Measurements from ENCODE around the gene KRT74. TPM values are rescaled to one million over a fixed set of nuclear protein-coding genes. Genes with fewer than 3 reads are reported as not detected.

KRT74 gene
- total RNA-seq, 5 donors from 2014 or later (not counting 1 experiment from before 2014, with no cell fraction given) = 0.20 to 0.79 (median 0.45) TPM; not detected in 1

DNA sequence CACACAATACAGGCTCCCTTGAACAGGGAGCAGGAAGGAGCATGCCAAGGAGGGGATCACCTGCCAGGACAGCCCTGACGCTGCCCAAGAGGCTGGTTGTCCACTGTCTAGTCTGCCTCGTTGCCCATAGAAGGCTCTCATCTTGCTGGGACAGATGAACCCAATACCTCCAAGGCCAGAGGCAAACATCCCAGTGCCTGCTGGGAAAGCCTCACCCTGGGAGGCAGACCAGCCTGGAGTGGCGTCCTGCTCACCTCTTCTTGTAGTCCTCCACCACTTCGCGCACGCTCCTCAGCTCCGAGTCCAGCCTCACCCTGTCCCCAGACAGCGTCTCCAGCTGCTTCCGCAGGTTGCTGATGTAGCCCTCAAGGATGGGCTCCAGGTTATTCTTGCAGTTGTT, 42.3 kb upstream of the KRT74 start:
- ChIA-PET POLR2A (interaction anchor here in 1 of 2 donors (0.6 kb wide), 1 partner anchor 74 kb away, joined by 3 read pairs; no protein-coding TSS in a partner anchor), CTCF (no interaction called here)
- no peaks in the 10 kb centered on the region for H3K9me3 ChIP-seq
- DNase-seq (peak in 1 of 35 experiments; percentile 5), ATAC-seq (replicated peaks in 1 of 4) (no peak)
- peak overlapping the region; percentile 70 for H3K27ac ChIP-seq (ENCODE audit: low read length)
- Mint-ChIP-seq H3K9me3 (no peaks in the 10 kb centered on the region), H3K36me3 (peaks cover 4% of the 10 kb centered on the region), H3K4me3 (peak overlapping the region in 1 of 3 donors; percentile 67), H3K4me1 (peaks cover 77 to 95% (median 81%) of the 10 kb centered on the region in 3 donors), H3K27me3 (peaks cover 0 to 4% of the 10 kb centered on the region in 2 donors), H3K27ac (peak overlapping the region; percentile 89 to 99)
- H3K36me3 ChIP-seq (ENCODE audit: control insufficient read depth in 2 of 2, extremely low read depth in 1 of 2, insufficient read depth in 1 of 2, low read length in 1 of 2) = no peaks in the 10 kb centered on the region
- no peak overlapping the region for H3K4me3 ChIP-seq (ENCODE audit: control insufficient read depth in 1 of 2, extremely low read depth in 1 of 2, low read length in 1 of 2)
- H3K27me3 ChIP-seq (replicated peaks in 1 of 2; ENCODE audit: control insufficient read depth in 2 of 2, extremely low read depth in 1 of 2, insufficient read depth in 2 of 2, low read length in 1 of 2) = no peaks in the 10 kb centered on the region
- WGBS (ENCODE audit: insufficient coverage) = 88% methylated on average over 8 of the region's 9 CpGs
- peaks cover 66 to 79% of the 10 kb centered on the region in 2 experiments for H3K4me1 ChIP-seq (ENCODE audit: control insufficient read depth in 1 of 2, extremely low read depth in 1 of 2, insufficient read depth in 2 of 2, low read length in 2 of 2)

DNA sequence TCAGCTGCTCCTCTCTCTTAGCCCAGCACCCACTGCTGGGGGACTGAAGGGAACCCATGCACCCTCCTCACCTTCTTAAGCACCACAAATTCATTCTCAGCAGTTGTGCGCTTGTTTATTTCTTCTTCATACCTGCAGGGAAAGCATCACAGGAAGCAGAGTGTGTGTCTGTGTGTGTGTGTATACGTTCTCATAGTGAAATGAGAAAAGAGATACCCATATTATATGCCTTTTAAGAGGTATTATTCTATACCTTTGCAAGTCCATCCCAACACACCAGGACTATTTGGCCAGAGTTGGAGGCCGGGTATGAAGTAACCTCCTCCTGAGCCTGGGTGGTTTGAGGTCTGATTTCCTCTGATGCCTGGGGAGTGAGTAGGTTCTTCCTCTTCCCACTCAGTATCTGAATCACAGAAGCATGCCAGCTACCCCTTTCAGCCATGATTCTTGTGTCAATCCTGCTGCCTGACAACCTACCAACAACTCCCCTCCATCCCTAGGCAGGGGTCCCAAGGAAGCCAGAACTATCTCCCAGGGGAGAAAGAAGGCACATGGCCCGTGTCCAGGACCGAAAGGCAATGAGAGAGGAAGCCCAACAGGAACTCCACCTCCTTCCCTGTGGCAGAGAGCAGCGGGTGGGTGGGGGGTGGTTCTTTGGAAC, 41.7 kb upstream of the KRT74 start:
- DNase-seq (peak in 10 of 35 experiments; percentile 10 to 58 (median 30)), ATAC-seq (replicated peaks in 1 of 4) (peak; percentile 29 to 42 (median 38))
- Histone ChIP-seq H3K4me1 (ENCODE audit: control insufficient read depth in 1 of 2, extremely low read depth in 1 of 2, insufficient read depth in 2 of 2, low read length in 2 of 2) (peaks cover 70 to 85% of the 10 kb centered on the region in 2 experiments), H3K9me3 (no peaks in the 10 kb centered on the region), H3K4me3 (ENCODE audit: control insufficient read depth in 1 of 2, extremely low read depth in 1 of 2, low read length in 1 of 2) (peak overlapping the region in 1 of 2 donors; percentile 2), H3K27ac (ENCODE audit: low read length) (peak overlapping the region; percentile 70), H3K27me3 (replicated peaks in 1 of 2; ENCODE audit: control insufficient read depth in 2 of 2, extremely low read depth in 1 of 2, insufficient read depth in 2 of 2, low read length in 1 of 2) (no peaks in the 10 kb centered on the region), H3K36me3 (ENCODE audit: control insufficient read depth in 2 of 2, extremely low read depth in 1 of 2, insufficient read depth in 1 of 2, low read length in 1 of 2) (no peaks in the 10 kb centered on the region)
- CTCF ChIA-PET = no interaction called here
- POLR2A ChIA-PET = interaction anchor here in 1 of 2 donors (0.7 kb wide), 1 partner anchor 14 kb away, joined by 12 read pairs; no protein-coding TSS in a partner anchor
- Mint-ChIP-seq H3K36me3 (peaks cover 4% of the 10 kb centered on the region), H3K4me1 (peaks cover 78 to 95% (median 82%) of the 10 kb centered on the region in 3 donors), H3K27ac (peak overlapping the region; percentile 89 to 99), H3K4me3 (peak overlapping the region; percentile 1 to 67 (median 62)), H3K9me3 (no peaks in the 10 kb centered on the region), H3K27me3 (peaks cover 0 to 4% of the 10 kb centered on the region in 2 donors)
- WGBS (ENCODE audit: insufficient coverage) = no CpG with 5 or more reads among the region's 6 CpGs

DNA sequence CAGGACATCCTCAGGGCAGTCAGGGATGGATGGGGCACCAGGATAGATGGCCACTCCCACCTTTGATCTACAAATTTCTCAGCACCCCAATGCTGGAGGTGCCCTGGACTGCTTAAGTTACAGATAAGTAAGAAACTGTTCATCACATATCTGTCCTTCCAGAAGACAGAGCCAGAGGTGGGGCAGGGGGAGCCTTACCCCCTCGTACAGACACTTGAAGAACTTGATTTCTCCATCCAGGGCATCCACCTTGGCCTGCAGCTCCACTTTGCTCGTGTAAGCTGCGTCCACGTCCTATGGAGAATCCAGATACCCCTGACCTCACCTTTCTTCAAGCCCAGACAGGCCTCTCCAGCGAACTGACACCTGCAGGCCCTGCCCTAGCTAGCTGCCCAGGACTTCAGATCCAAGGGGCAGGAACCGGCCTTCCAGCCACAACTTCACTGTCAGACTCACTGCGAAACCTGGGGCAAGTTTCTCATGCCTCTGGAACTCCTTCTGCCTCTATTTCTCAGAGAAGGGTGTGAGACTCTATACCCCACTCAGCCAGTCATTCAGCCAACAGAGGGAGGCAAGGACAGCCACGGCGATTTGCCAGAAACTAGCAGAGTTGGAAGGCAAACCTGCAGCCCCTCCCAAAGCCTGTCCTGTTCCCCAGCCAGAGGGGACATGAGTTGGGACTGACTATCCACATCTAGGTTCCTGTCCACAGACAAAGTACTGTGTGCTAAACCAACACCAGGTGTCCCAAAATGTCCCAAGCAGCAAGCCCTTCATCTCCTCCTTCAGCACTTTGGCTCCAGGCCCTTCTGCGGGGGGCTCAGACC, 41.0 kb upstream of the KRT74 start:
- no peak for ATAC-seq (replicated peaks in 1 of 4)
- no peak overlapping the region for H3K4me3 ChIP-seq (ENCODE audit: control insufficient read depth in 1 of 2, extremely low read depth in 1 of 2, low read length in 1 of 2)
- no peaks in the 10 kb centered on the region for H3K36me3 ChIP-seq (ENCODE audit: control insufficient read depth in 2 of 2, extremely low read depth in 1 of 2, insufficient read depth in 1 of 2, low read length in 1 of 2)
- H3K9me3 Mint-ChIP-seq = no peaks in the 10 kb centered on the region
- peak in 1 of 35 experiments; percentile 39 for DNase-seq
- ChIA-PET POLR2A (no interaction called here), CTCF (no interaction called here)
- H3K36me3 Mint-ChIP-seq = peaks cover 4% of the 10 kb centered on the region
- no peaks in the 10 kb centered on the region for H3K27me3 ChIP-seq (replicated peaks in 1 of 2; ENCODE audit: control insufficient read depth in 2 of 2, extremely low read depth in 1 of 2, insufficient read depth in 2 of 2, low read length in 1 of 2)
- peak overlapping the region; percentile 1 to 67 (median 62) for H3K4me3 Mint-ChIP-seq
- H3K27me3 Mint-ChIP-seq = peaks cover 0 to 4% of the 10 kb centered on the region in 2 donors
- peaks cover 85 to 97% (median 89%) of the 10 kb centered on the region in 3 donors for H3K4me1 Mint-ChIP-seq
- peak overlapping the region; percentile 70 for H3K27ac ChIP-seq (ENCODE audit: low read length)
- H3K27ac Mint-ChIP-seq = peak overlapping the region; percentile 89 to 99
- H3K4me1 ChIP-seq (ENCODE audit: control insufficient read depth in 1 of 2, extremely low read depth in 1 of 2, insufficient read depth in 2 of 2, low read length in 2 of 2) = peaks cover 74 to 90% of the 10 kb centered on the region in 2 experiments
- 74% methylated on average over 7 of the region's 10 CpGs for WGBS (ENCODE audit: insufficient coverage)
- no peaks in the 10 kb centered on the region for H3K9me3 ChIP-seq

DNA sequence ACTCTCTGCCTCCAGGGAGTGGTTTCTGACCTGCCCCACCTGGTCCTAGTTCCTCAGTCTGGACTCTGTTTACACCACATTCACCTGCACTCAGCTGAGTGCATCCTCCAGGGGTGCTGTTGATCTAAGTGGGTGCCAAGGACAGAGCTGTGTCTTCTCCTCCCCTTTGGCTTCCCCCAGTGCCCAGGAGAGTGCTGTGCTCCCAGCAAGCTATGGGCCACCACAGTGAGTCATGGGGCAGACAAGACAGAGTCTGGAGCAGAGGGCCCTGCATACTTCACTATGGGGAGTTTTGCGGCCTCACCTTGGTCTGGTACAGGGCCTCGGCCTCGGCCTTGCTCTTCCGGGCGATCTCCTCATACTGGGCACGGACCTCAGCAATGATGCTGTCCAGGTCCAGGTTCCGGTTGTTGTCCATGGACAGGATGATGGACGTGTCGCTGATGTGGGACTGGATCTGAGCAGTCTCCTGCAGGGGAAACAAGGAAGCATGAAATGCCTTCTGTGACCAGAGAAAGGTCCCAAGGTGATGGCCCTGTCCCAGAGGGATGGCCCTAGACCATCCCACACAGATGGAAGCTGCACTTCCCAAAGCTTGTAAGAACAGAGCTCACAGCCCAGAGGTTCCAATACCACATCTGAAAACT, 39.9 kb upstream of the KRT74 start:
- no peaks in the 10 kb centered on the region for H3K36me3 ChIP-seq (ENCODE audit: control insufficient read depth in 2 of 2, extremely low read depth in 1 of 2, insufficient read depth in 1 of 2, low read length in 1 of 2)
- peak in 3 of 35 experiments; percentile 5 to 25 (median 19) for DNase-seq
- peak overlapping the region; percentile 60 for H3K27ac ChIP-seq (ENCODE audit: low read length)
- Mint-ChIP-seq H3K27me3 (peaks cover 0 to 4% of the 10 kb centered on the region in 2 donors), H3K9me3 (no peaks in the 10 kb centered on the region), H3K27ac (peak overlapping the region; percentile 89 to 99), H3K4me3 (peak overlapping the region in 1 of 3 donors; percentile 67), H3K36me3 (peaks cover 4% of the 10 kb centered on the region), H3K4me1 (peaks cover 90 to 97% (median 91%) of the 10 kb centered on the region in 3 donors)
- H3K4me3 ChIP-seq (ENCODE audit: control insufficient read depth in 1 of 2, extremely low read depth in 1 of 2, low read length in 1 of 2) = no peak overlapping the region
- ChIA-PET POLR2A (no interaction called here), CTCF (no interaction called here)
- H3K9me3 ChIP-seq = no peaks in the 10 kb centered on the region
- ATAC-seq (replicated peaks in 1 of 4) = no peak
- H3K4me1 ChIP-seq (ENCODE audit: control insufficient read depth in 1 of 2, extremely low read depth in 1 of 2, insufficient read depth in 2 of 2, low read length in 2 of 2) = peaks cover 84 to 94% of the 10 kb centered on the region in 2 experiments
- WGBS (ENCODE audit: insufficient coverage) = 91% methylated on average over 9 of the region's 9 CpGs
- H3K27me3 ChIP-seq (replicated peaks in 1 of 2; ENCODE audit: control insufficient read depth in 2 of 2, extremely low read depth in 1 of 2, insufficient read depth in 2 of 2, low read length in 1 of 2) = peaks cover 0 to 3% of the 10 kb centered on the region in 2 experiments

DNA sequence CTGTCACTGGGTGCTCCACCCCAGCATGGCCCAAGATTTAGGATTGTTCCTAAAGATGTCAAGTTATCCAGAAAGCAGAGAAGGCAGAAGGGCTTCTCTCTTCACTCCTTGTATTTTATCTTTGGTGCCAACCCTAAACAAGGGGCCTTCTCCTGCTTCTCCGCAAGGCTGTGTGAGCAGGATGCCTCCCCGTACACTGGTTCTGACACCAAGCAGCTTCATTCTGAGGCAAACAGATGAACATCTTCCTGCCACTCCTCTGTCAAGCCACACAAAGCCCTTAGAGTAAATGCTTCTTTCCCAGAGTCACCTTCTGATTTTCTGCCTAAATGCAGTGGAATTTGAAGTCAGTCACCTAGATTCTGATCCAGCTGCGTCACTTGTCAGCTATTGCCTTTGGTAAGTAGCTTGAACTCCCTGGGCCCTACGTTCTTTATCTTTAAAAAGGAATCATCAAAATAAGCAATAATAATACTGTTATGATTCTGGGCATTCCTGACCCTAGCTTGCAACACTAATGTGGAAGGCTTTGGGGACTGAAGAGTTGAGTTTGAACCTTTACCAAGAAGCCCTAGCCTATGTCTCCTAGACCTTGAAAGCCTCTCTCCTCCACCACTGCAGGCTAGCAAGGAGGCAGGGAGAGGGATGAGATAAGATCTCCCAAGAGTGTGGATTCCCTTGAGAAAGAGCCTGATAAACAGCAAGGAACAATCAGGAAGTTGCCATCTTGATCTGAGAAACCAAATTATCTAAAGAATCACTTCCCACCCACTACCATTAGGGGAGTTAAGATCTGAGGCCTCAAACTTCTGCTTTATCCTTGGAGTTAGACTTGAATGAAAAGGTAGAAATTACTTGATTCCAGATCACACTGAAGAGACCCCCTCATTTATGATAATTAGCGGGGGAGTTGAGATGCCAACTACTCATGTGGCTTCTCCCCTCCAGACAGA, 39.1 kb upstream of the KRT74 start:
- POLR2A ChIA-PET = interaction anchor here in 1 of 2 donors (0.6 to 1.0 kb wide), 3 partner anchors 14 to 258 kb away, joined by 3 to 4 read pairs (median 3); no protein-coding TSS in a partner anchor
- DNase-seq = peak in 7 of 35 experiments; percentile 11 to 59 (median 25)
- H3K4me3 Mint-ChIP-seq = peak overlapping the region; percentile 21 to 79 (median 67)

More for the DNA sequence above, 39.1 kb upstream of the KRT74 start:
- Mint-ChIP-seq H3K27me3 (peaks cover 0 to 4% of the 10 kb centered on the region in 2 donors), H3K4me1 (peaks cover 96 to 100% (median 99%) of the 10 kb centered on the region in 3 donors), H3K27ac (peak overlapping the region; percentile 89 to 99), H3K9me3 (no peaks in the 10 kb centered on the region), H3K36me3 (peaks cover 6% of the 10 kb centered on the region)
- H3K9me3 ChIP-seq = no peaks in the 10 kb centered on the region
- CTCF ChIA-PET = interaction anchor here (1.0 to 1.4 kb wide), 2 partner anchors 32 to 267 kb away, joined by 3 to 5 read pairs; no protein-coding TSS in a partner anchor
- H3K27ac ChIP-seq (ENCODE audit: low read length) = peak overlapping the region; percentile 60
- peaks cover 89 to 96% of the 10 kb centered on the region in 2 experiments for H3K4me1 ChIP-seq (ENCODE audit: control insufficient read depth in 1 of 2, extremely low read depth in 1 of 2, insufficient read depth in 2 of 2, low read length in 2 of 2)
- ATAC-seq (replicated peaks in 1 of 4) = peak in 3 of 4 experiments; percentile 28 to 41 (median 30)
- H3K27me3 ChIP-seq (replicated peaks in 1 of 2; ENCODE audit: control insufficient read depth in 2 of 2, extremely low read depth in 1 of 2, insufficient read depth in 2 of 2, low read length in 1 of 2) = peaks cover 0 to 3% of the 10 kb centered on the region in 2 experiments
- no peak overlapping the region for H3K4me3 ChIP-seq (ENCODE audit: control insufficient read depth in 1 of 2, extremely low read depth in 1 of 2, low read length in 1 of 2)
- H3K36me3 ChIP-seq (ENCODE audit: control insufficient read depth in 2 of 2, extremely low read depth in 1 of 2, insufficient read depth in 1 of 2, low read length in 1 of 2) = no peaks in the 10 kb centered on the region
- 39% methylated on average over 2 of the region's 5 CpGs for WGBS (ENCODE audit: insufficient coverage)

Measured in T-cell (primary cell).